Suppressor macrophage (primary cell): Measurements from ENCODE around the gene RNF4.
"Not testable (repeated sequence)": the region's sequence is repeated elsewhere in the genome, so short reads cannot be mapped to it uniquely, and the experiment has no call there.

Experiments used
- DNase-seq, 4 experiments: peaks; one replicate each; pipeline ENCODE4 v3.0.0-alpha.2; 2020 to 2022

Gene RNF4

DNA sequence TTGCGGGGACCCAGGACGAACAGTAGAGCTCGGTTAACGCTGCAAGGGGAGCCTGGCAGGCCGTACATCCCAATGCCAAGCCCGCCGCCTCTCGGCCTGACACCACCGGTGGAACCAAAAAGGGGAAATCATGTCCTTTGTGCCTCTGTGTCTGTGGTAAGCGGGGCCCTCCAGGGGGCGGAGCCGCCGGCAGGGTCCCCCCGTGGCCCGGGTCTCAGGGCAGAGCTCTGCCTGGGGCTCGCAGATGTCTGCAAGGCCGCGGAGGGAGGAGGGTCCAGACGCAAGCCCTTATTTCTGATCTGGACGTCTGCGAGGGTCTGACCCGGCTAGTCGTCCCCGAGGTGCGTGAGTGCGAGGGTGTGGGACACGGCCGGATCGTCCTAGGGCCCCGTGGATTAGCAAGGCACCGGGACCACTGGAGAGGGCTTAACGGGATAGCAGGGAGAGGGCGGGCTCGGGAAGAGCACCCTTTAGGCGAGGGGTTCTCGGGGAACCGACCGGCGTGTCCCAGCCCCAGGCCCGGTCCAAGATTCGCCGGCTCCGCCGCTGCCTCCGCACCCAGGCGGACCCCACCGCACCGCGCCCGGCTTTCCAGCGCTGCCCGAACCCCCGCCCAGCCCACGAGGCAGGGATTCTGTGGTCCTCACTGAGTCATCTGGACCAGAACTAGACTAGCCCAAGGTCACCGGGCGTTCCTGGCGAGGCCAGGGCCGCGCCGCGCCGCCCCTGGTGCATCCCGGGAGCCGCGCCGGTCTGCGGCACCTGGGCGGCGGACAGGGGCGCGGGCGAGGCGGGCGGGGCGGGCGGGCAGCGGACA is 66.7 kb downstream of the RNF4 start:
- DNase-seq: peak; percentile 78 to 88 (median 82)

DNA sequence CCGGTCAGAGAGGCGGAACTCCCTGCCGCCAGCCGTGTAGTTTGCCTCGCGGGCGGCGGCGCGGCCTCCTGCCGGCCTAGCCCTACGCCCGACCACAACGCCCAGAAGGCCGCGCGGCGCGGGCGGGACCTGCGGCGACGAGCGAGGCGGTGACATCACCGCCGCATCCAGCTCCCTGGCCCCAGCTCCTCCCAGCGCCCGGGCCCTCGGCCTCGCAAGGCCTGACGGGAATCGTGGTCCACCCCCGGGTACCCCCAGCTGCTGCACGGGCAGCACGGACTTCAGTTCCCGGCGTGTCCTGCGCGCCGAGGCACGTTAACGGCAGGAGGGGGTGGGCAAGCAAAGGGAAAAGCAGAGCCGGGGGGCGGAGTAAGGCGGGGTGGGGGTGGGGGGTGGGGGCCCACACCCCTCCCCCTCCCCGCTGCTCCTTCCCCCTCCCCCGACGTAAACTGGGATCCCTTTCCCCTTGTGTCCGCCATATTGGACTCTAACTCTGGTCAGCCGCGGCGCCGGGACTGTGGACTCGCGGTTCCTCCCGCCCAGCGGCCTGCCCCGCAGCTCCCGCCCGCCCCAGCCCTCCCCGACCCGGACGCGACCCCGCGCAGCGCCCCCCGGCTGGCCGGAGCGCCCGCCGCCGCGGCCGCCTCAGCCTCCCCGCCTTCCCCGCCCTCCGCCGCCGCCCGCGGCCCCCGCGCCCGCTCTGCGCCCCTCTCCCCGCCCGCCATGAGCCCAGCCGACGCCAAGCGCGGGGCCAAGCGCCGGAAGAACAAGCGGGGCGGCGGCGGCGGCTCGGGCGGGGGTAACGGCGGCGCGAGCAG is 67.5 kb downstream of the RNF4 start, which contains the start of gene FAM193A:
FAM193A (plus strand) TSS at position 455 of the 818 bp plus-strand sequence; CDS start at position 724, 269 bp downstream.
- peak; percentile 99 to 100 (median 100) for DNase-seq

DNA sequence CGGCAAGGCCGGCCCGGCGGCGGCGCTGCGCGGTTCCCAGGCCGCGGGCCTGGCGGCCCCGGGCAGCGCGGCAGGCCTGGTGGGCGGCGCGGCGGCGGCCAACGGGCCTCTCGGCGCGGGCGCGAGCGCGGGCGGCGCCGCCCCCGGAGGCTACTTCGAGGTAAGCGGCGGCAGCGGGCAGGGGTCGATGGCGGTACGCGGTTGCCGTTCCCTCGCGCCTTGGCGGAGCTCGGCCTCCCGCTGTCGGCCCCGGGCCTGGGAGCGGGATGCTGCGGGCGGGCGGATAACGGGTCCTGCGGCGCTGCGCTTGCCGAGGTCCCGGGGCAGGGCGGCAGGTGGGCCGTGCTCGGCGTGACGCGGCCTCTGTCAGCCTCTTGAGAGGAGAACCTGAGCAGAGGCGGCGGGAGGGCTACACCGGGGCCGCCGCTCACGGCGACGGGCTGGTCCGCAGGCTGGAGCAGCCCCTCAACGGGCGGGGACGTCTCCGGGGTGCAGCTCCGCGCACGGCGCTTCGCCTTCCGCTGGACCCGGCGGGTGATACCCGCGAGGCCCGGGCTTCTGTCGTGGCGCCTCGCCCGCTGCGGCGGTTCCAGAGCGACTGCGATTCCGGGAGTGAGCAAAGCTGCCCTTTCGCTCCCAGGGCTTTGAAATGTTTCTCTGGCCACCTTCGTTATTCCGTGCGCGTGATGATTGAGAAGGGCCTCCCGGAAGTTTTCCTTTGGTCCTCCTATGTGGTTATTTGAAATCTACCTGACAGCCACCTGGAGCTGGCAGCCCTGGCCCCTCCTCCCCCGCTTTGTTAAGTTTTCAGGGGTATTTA is 68.3 kb downstream of the RNF4 start:
- peak; percentile 49 to 81 (median 60) for DNase-seq

DNA sequence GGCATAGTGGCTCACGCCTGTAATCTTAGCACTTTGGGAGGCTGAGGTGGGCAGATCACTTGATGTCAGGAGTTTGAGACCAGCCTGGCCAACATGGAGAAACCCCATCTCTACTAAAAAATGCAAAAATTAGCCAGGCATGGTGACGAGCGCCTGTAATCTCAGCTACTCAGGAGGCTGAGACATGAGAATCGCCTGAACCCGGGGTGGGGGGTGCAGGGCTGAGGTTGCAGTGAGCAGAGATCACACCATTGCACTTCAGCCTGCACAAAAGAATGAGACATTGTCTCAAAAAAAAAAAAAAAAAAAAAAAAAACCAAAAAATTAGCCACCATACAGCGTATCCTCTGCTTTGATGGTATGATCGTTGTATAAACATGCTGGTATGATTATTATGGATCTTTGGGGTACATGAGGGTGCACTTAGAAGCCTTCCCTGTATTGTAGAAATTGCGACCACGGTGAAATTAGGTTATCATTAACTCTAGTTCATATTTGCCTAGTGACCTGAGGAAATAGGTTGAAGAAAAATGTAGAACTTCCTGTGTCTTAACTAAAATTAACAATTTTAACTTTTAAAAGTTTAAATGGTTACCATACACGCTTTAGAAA is 74.8 kb downstream of the RNF4 start:
- DNase-seq: not testable (repeated sequence)

DNA sequence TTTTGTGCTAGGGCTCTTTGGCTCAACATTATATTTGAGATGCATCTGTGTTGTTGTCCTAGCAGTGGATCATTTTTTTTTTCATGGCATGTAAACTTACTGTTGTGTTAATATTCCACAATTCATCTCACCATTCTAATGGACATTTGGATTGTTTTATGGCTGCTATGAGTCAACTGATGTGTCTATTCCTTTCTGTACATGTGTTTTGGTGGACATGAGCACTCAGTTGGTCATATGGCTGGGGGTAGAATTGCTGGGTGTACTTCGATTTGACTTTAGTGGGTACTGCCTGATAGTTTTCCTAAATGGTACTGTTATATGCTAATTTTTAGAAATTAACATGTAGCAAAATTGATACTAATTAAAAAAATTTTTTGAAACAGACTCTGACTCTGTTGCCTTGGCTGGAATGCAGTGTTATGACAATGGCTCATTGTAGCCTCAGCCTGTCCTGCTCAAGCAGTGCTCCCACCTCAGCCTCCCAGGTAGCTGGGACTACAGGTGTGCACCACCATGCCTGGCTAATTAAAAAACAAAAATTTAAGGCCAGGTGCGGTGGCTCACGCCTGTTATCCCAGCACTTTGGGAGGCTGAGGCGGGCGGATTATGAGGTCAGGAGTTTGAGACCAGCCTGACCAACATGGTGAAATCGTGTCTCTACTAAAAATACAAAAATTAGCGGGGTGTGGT is 76.6 kb downstream of the RNF4 start:
- DNase-seq: no peak

DNA sequence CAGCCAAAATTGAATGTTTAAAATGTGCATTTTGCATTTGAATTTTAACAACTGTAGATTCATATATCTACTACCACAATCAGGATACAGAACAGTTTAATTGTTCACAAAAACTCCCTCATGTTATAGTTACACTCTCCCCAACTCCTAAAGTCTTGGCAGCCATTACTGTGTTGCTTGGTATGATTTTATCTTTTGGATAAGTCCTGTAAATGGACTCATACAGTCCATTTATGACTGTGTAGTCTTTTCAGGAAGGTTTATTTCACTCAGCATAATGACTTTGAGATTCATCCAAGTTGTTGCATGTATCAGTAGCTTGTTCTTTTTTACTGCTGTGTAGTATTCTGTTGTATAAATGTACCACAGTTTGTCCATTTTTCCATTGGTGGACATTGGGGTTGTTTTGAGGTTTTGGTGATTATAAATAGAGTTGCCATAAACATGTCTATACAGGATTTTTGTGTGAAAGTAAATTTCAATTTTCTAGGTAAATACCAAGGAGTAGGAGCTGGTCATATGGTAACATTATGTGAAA is 77.4 kb downstream of the RNF4 start:
- DNase-seq: no peak

DNA sequence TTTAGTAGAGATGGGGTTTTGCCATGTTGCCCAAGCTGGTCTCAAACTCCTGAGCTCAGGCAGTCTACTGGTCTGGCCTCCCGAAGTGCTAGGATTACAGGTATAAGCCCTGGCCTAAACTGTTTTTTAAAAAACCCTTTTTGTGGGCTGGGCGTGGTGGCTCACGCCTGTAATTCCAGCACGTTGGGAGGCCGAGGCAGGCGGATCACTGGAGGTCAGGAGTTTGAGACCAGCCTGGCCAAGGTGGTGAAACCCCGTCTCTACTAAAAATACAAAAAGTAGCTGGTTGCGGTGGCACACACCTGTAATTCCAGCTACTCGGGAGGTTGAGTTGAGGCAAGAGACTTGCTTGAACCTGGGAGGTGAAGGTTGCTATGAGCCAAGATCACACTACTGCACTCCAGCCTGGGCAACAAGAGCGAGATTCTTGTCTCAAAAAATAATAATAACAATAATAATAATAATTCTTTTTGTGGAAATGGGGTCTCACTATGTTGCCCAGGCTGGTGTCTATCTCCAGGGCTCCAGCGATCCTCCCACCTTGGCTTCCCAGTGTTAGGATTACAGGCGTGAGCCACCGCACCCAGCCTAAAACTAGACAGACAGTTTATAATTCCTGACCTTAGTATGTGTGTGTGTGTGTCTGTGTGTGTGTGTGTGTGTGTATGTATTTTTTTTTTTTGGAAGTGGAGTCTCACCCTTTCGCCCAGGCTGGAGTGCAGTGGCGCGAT is 78.2 kb downstream of the RNF4 start:
- not testable (repeated sequence) for DNase-seq

DNA sequence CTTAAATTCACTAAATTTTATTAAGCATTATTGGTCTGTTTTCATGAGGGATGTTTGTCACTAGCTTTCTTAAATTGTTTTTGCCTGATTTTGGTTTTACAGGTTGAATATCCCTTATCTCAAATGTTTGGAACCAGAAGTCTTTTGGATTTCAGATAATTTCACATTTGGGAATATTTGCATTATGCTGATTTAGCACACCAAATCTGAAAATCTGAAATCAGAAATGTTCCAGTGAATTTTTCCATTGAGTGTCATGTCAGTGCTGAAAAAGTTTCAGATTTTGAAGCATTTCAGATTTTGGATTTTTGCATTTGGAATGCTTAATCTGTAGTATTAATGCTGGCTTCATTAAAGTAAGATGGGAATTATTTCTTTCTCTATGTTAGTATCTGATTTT is 82.2 kb downstream of the RNF4 start:
- no peak for DNase-seq

DNA sequence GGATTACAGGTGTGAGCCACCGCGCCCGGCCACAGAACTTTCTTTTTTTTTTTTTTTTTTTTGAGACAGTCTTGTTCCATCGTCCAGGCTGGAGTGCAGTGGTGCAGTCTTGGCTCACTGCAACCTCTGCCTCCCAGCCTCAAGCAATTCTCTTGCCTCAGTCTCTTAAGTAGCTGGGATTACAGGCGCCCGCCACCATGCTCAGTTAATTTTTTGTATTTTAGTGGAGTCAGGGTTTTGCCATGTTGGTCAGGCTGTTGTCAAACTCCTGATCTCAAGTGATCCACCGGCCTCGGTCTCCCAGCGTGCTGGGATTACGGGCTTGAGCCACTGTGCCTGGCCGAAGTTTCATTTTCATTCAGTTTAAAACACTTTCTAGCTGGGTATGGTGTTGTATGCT is 83.9 kb downstream of the RNF4 start:
- DNase-seq: no peak

DNA sequence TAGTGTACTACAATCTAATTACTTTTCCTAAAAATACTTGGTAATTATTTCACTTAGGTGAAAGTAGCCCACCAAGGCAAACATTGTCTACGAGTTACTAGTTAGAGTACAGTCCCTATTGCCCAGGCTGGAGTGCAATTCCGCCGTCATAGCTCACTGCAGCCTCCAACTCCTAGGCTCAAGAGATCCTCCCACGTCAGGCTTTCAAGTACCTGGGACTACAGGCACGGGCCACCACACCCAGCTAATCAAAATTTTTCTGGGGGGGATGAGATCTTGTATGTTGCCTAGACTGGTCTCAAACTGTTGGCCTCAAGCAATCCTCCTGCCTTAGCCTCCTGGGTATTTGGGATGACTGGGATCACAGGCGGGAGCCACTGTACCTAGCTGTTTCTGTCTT is 89.4 kb downstream of the RNF4 start:
- DNase-seq: no peak

DNA sequence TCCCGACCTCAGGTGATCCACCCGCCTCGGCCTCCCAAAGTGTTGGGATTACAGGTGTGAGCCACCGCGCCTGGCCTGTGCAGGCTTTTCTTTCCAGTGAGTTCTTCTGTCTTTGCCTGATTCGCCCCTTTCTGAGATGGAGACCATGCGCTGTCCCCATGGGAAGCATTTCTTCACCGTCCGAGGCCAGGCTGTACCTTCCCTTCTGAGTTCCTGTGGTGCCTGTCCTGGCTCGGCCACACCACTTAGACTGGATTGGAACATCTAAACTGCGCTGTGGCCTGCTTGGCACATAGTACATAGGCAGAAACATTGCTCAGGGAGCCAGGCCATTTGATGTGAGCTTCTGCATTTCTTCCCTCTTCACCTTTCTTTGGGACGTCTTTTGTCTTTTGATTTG is 91.3 kb downstream of the RNF4 start:
- no peak for DNase-seq
